Suprapubic skin (tissue), 4 donors: ENCODE results near the gene ZNF304.

Experiments used
- CTCF ChIP-seq, 2 donors: fragments of 200-600 bp in 1 of 2; fragments of 450-650 bp in 1 of 2; sonication (generic) in 1 of 2; IDR thresholded peaks; one replicate each; pipeline ENCODE4 v1.5.1; 2016 to 2019; ENCODE audit warnings: antibody characterized with exemption in 2 of 2, mild to moderate bottlenecking in 1 of 2, moderate library complexity in 1 of 2
- POLR2A ChIP-seq, 2 donors: fragments of 450-650 bp; IDR thresholded peaks; one replicate each; pipeline ENCODE4 v1.6.1; 2017; ENCODE audit warnings: antibody characterized with exemption in 2 of 2, mild to moderate bottlenecking in 2 of 2, moderate library complexity in 2 of 2
- POLR2AphosphoS5 ChIP-seq, 3 donors: sonication (generic); formaldehyde crosslinking; IDR thresholded peaks; one replicate each; pipeline ENCODE4 v1.6.1; 2017; ENCODE audit warnings: antibody characterized with exemption in 3 of 3

DNA sequence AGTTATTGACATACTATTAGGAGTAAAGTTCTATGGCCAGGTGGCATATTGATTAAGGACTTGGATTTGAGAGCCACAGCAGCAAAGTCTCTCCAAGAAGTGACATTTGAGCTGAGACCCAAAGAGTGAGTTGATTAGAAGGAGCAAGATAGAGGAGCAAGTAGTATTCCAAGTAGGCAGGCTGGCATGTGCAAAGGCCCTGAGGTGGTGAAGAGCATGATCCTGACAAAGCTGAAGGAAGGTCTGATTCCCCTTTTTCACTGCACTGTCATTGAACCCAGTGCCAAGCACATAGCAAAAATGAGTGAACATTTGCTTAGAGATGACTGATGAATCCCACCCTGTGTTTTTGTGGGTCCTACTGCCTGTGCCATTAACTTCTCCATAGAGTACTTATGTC is 26.1 kb upstream of the ZNF304 start:
- no peak for TF ChIP-seq CTCF (IDR thresholded peaks at IDR 0.05)
- no peak for TF ChIP-seq POLR2A (IDR thresholded peaks at IDR 0.05)
- TF ChIP-seq POLR2AphosphoS5 (IDR thresholded peaks at IDR 0.05), result no peak
